Measurements from ENCODE around the gene GPX2.
"Not testable (repeated sequence)": the region's sequence is repeated elsewhere in the genome, so short reads cannot be mapped to it uniquely, and the experiment has no call there.

GPX2 gene

DNA sequence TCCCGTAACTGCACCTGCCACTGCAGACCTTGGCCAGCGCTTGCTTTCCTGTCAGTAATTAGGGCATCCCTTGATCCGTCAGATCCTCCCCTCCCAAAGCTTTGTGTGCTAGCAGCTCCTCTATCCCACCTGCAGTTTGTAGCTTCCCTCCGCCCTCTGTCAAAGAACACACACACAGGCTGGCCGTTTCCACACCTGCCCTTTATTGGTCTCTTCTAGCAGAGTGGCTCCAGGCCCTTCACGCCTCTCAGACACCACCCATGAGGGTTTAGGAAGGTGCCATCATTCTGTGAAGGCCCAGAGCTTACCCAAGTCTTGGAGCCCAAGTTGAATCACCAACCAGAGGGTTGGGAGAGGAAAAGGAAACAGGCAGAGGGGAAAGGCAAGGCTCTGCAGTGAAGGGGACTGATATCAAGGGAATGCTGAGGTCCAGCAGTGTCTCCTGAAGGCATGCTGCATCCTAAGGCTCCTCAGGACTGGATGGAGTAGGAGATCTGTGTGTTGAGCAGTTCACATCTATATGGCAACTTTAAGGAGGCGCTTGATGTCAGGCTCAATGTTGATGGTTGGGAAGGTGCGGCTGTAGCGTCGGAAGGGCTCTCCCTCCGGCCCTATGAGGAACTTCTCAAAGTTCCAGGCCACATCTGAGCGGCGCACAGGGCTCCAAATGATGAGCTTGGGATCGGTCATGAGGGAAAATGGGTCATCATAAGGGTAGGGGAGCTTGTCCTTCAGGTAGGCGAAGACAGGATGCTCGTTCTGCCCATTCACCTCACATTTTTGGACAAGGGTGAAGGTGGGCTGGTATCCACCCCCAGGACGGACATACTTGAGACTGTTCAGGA lies 3.4 kb downstream of the GPX2 start:
- no peak for DNase-seq (ENCODE audit: low read depth)

DNA sequence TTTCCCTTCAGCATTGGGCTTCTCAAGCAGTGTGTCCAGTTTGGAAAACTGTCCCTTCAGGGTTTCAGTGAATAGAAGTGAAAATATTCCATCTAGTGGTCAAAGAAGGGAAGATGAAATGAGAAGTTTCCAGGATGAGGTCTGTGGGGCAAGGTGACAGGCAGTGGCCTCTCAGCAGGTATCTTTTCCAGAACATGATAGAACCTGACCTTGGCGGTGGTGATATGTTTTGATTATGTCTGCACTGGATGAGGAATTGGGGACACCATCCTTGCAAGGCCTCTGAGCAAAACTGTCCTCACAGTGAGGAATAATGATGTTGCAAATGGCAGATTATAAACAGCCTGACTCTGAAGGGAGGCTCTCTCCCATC lies 4.7 kb downstream of the GPX2 start:
- no peak for DNase-seq (ENCODE audit: low read depth)

DNA sequence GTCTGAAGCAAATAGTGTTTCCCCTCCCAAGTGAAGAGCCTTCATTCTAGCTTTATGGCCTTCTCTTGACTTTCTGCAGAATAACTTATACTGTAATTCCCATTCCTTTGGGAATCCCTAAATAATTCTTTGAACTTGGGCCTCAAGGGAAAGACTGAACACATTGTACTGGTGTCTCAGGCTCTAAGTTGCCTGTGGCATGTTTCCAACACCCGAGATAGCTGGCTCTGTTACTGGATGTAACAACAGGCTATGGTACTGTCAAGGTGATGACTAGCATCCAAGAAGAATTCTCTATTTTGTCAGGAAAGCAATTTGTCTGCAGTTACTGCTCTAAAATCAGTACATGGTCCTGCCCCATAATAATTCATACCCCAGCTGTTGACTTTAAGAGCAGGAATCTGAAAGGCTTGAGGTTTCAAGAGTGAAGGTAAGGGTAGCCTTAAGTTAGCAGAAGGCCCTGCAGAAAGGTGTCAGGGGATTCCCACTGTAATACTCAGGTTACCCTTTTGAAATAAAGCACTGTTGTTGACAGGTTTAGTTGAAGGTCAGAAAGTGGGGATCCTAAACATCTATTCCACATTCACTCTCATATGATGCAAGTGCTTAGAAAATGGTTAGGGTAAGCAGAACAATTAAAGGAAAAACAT lies 5.2 kb downstream of the GPX2 start:
- DNase-seq (ENCODE audit: low read depth) = no peak

DNA sequence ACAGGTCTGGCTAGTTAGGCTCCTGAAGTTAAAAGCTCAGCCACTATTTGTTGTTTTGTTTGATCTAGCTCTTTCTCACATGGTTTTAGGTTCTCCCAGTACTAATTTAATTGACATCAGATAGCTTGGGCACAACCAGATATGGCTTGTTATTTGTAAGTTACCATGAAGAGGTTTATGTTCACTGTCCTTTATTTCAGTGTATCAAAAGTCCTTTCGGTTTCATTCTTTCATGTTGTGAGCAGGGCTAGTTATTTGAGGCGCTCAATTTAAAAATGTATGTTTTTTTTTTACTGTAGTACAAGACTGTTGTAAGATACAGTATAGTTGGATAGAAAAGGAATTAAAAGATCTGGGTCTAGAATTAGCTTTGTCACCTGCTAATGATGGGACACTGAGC lies 7.0 kb downstream of the GPX2 start:
- DNase-seq (ENCODE audit: low read depth) = no peak

DNA sequence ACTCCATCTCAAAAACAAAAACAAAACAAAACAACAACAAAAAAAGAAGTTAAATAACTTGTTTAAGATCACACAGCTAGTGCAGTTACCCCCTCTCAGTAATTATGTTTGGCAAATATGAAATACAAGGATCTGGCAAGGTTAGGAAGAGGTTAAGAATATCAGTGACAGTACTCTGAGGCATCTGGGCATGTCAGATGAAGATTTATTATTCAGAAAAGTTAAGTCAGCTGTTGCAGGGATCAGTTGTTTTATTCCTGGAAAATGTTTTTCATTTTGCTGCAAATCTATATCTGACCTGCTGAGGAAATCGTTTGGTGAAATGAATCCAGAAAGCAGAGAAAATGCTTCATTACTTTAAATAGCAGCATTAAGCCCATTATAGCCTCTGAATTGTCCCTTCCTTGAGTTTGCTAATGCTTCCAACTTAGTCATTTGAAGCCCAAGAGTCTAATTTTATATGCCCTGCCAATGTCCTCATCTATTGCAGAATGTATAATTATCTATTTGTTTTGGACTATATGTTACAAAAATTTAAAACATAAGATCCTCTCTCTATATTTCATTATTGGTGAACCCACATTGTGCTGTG lies 8.1 kb downstream of the GPX2 start:
- DNase-seq (ENCODE audit: low read depth) = no peak

DNA sequence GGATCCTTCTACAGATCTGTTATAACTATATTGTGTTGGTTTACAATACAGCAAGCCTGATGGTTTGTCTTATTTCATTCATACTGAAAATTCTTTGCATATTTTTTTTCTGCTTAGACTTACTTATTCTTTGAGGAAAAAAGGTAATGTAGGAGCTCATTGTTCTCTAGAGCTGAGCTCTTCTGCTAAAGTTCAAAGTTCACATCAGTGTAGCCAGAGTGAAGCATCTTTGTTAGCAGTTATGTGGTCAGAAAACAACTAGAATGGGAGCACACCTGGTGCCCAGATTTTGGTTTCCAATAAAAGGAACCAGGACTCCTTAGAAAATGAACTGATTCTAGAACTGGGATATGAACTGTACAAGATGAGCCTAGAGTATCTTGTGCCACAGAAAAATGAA lies 10.3 kb downstream of the GPX2 start:
- no peak for DNase-seq (ENCODE audit: low read depth)

DNA sequence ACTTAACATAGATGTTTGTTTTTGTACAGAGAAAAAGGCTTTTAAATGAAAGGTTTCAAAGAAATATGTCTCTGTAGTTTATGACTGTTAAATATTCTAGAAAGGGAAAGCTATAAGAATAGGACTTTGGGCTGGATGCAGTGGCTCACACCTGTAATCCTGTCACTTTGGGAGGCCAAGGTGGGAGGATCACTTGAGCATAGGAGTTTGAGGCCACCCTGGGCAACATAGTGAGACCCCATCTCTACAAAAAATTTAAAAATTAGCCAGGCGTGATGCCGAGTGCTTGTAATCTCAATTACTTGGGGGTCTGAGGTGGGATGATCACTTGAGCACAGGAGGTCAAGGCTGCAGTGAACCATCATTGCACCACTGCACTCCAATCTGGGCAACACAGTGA lies 11.4 kb downstream of the GPX2 start:
- DNase-seq (ENCODE audit: low read depth) = no peak

DNA sequence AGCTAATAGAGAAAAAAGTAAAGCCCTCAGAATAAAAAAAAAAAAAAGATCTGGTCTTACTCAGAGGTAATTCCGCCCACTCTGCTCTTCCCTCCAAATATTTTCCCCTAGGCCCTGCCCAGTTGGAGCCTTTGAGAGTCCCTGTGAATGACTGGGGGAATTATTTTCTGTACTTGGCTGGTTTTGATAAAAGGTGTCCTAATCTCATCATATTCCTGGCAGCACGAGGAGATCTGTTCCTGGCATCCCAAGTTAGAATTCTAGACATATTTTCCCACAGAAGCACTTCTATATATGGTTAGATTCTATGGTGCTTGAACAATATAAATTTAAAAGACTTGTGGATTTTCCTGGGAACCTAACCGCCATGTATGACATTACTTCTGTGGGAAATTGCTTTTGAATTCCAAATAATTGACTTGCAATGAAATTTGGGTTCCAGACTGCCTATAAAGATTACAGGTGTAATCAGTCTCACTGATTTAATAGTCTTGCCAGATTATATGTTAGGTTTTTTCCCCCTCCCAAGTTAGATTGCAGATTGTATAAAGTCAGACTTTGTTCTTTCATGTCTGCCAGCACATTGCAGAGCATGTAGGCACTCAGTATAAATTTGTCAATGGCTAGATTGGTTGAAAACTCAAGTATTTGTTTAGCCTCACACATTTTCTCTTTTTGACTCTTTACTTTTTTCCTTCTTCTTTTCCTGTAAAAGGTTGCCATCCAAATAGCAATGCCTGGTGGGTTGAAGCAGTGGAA lies 12.3 kb downstream of the GPX2 start:
- no peak for DNase-seq (ENCODE audit: low read depth)

DNA sequence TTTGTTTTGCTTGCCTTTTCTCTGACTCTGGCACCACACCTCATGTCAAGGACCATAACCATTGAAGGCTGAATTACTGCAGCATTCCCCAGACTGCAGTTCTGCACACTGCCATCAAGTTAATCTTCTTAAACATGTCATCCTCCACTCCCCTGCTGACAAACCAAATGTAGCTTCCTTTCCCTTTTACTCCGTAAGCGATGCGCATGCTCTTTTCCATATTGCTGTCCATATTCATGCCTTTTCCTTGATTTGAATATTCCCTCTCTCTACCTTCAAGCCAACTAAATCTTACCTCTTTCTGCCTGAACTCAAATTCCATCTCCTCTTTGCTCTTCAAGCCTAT lies 13.6 kb downstream of the GPX2 start:
- DNase-seq (ENCODE audit: low read depth) = no peak

DNA sequence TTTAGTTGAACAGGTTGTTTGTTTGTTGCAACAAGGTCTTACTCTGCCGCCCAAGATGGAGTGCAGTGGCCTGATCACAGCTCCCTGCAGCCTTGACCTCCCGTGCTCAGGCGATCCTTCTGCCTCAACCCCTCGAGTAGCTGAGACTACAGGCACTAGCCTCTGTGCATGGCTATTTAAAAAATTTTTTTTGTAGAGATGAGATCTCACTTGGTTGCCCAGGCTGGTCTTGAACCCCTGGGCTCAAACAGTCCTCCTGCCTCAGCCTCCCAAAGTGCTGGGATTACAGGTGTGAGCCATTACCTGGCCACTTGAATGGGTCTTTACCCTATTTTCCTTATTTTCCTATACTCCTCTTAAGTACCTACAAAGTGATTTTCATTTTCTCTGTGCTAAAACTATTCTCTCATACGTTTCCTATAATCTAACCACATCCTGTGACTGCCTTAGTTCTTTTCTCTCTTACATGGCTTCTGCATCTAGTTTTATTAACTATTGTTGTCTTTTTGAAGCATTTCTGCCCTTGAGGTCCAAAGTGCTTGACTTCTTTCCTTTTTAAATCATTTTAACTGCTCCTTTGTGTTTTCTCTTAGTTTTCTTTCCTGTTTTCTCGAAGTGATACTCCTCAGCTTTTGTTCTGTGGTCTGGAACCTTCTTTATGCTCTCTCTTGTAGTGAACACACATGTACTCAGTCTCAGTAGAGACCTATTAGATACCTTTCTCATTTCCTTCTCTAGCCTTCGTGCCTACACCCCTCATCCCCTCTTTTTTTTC lies 14.1 kb downstream of the GPX2 start:
- DNase-seq (ENCODE audit: low read depth) = no peak

DNA sequence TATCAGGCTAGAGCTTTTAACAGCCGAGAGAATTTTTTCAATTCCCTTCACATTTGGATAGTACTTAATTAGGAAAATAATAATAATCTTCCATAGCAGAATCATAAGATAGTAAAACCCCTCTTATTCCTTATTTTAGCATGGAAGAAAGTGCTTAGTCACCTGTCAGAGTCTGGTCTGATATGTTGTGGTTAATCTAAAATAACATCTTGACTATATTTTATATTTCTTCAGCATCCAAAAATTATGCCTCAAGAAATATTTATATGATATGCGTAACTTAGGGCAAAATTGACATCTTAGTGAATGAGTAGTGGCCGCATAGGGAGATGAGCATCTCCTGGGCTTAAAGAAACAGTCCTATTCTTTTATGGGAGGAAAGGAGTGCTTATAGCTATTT lies 15.5 kb downstream of the GPX2 start:
- no peak for DNase-seq (ENCODE audit: low read depth)

DNA sequence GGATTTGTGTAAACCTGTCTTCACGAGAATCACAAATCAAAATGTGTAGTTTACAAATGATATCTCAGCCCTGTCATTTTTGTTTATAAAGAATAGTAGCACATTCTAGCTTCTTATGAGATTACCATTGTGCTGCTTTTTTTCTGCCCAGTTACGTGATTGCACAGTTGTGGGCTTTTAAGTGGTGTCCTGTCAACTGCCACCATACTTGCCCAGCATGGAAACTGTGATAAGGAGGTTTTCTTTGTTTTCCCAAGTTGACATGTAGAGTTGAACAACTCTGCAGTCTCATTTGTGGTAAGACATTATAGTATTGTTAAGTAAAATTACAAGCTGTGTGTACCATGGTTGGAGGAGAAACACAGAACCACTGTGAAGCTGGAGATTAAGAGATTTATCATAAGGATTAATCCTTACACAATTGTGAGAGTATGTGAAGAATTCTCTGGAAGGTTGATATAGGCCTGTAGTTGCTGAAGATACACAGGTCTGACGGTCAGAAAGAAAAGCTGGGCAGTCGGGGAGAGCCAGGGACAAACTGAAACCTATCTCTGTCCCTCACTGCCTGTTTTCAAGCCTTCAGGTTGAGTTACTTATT lies 16.0 kb downstream of the GPX2 start:
- DNase-seq (ENCODE audit: low read depth) = no peak

DNA sequence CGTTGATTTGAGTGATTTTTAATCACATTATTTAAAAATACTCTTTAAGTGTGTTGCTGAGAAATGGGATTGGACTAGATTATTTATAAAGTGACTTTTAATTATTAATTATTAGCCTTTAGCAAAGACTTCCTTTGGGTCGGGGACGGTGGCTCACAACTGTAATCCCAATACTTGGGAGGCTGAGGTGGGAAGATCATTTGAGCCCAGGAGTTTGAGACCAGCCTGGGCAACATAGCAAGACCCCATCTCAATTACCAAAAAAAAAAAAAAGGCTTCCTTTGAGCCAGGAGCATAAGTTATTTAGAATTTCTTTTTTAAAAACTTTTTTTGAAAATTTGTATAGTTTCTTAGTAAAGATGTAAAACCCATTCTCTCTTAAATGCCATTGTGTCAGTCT lies 19.5 kb downstream of the GPX2 start:
- no peak for DNase-seq (ENCODE audit: low read depth)

DNA sequence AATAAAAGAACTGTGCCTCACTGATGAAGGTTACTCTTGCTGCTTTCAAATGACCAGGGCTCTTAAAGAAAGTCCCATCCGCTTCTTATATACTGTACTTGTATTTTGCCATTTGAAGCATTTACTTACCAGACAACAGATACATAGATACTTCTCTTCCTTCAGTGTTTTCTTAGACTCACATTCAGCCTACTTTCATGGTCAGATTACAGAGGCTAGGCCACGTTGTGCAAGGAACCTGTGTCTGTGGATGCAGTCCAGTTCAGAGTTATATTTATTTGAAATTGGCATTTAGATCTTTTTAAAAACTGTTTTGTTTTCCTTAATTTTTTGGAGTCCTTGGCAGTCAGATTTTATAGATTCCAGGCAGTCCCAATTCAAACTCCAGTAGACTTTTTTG lies 22.1 kb downstream of the GPX2 start:
- DNase-seq (ENCODE audit: low read depth) = no peak

DNA sequence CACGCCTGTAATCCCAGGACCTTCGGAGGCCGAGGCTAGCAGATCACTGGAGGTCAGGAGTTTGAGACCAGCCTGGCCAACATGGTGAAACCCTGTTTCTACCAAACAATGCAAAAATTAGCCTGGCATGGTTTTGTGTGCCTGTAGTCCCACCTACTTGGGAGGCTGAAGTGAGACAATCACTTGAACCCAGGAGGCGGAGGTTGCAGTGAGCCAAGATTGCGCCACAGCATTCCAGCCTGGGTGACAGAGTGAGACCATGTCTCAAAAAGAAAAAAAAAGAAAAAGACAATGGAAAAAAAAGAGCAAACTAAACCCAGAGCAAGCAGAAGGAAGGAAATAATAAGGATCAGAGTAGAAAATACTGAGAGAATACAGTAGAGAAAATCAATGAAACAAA lies 22.9 kb downstream of the GPX2 start:
- DNase-seq (ENCODE audit: low read depth) = no peak

DNA sequence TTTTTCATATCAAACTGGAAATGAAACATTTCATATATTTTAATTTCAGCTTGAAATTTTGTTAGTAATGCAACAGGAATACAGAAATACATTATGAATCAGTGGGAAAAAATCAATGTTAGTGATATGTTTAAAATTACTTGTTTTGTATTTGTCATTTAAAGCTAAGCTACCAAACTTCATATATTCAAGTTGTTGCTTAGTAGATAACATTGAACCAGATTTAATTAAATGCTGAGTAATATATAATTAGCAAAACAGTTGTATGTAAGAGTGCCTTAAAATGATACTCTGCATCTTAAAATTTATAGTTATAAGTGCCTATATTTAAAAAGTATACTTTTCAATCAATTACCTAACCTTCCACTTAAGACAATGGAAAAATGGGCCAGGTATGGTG lies 23.3 kb downstream of the GPX2 start:
- no peak for DNase-seq (ENCODE audit: low read depth)

DNA sequence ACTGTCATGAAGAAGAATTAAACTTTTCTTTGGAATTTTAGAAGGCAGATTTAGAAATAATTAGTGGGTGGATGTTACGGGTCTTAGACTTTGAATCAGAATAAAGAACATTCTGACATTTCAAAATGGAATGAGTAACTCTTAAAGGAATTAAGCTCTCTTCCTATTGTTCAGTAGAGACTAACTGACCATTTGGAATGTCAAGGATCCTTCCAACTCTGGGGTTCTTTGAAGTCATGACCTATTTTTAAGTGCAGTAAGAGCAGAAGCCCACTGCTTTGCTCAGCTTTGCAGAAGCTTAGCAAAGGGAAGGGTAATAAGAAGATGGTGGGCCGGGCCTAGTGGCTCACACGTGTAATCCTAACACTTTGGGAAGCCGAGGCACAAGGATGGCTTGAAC lies 24.3 kb downstream of the GPX2 start:
- no peak for DNase-seq (ENCODE audit: low read depth)

DNA sequence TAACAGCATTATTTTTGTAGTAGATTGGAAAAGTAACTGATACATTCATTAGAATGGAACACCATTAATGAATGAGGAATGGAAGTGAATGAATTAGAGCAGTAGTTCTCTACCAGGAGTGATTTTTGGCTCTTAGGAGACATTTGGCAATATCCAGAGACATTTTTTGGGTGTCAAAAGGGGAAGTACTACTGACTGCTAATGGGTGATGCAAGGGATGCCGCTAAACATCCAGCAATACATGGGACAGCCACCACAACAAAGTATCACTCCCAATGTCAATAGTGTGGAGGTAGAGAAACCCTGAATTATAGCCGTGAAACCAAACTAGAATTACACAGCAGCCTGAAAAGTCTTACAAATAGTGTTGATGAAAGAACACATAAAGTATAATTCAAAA lies 26.7 kb downstream of the GPX2 start:
- no peak for DNase-seq (ENCODE audit: low read depth)

DNA sequence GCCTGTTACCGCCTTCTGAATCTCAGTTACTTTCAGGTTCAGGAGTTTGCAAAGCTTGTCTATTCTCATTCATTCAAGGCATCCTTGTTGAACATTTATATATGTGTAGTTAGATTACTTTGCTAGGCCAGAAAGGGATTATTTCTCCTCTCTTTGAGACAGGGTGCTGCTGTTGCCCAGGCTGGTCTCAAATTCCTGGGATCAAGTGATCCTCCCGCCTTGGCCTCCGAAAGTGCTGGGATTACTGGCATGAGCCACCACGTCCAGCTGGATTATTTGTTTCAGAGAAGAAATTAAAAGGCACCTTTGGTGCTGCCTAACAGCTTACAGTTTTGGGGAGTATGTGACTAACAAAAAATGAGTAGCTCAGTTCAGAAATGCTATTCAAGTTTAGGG lies 27.5 kb downstream of the GPX2 start:
- DNase-seq (ENCODE audit: low read depth) = no peak

DNA sequence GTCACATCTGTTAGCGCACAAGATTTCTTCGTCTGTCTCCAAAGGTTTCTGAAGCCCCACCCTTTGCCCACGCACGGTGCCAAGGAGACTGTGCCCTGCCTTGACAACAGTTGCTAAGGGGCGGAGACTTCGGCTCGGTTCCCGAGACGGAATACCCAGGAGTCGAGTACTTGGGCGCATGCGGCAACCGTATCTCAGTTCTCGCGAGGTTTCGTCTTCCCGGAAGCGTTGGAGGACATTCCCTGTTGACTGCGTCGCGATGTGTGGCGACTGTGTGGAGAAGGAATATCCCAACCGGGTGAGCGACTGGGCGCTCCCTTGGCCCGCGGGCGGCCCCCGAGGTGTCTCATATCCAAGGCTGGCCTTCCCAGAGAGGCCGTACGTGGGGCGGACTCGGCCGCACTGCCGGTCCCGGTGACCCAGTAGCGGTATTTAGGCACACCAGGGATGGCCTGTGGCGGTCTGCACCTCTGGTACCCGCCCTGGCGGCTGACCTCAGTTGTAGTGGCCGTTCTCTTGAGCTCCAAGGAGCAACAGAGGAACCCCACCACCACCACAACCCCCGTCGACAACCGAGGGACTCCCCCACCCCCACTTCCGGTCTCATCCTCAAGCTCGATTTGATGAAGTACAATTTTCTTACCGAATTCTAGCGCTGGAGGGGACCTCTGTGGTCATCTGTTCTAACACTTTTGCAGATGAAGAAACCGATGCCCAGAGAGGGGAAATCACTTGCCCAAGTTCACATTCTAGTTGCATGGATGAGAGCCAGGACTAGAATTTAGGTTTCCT lies 28.1 kb downstream of the GPX2 start, which contains the start of gene CHURC1:
CHURC1 (plus strand) TSS at position 219 of the 792 bp plus-strand sequence; CDS start at position 260, 41 bp downstream.
- DNase-seq (ENCODE audit: low read depth) = peak; percentile 93

DNA sequence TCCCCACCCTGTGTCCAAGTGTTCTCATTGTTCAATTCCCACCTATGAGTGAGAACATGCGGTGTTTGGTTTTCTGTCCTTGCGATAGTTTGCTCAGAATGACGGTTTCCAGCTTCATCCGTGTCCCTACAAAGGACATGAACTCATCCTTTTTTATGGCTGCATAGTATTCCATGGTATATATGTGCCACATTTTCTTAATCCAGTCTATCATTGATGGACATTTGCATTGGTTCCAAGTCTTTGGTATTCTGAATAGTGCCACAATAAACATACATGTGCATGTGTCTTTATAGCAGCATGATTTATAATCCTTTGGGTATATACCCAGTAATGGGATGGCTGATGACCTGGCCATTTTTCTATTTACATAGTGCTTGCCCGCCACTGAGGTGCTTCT lies 29.1 kb downstream of the GPX2 start:
- not testable (repeated sequence) for DNase-seq (ENCODE audit: low read depth)
